SKM-1 (cell line): Measurements from ENCODE around the gene DNAJC5.
"Not testable (repeated sequence)": the region's sequence is repeated elsewhere in the genome, so short reads cannot be mapped to it uniquely, and the experiment has no call there.

Experiments used
- DNase-seq: peaks from one replicate; lab custom pipeline; 2025; ENCODE audit not compliant: unreplicated experiment; lab: John Stamatoyannopoulos, UW

DNAJC5 gene, protein sequence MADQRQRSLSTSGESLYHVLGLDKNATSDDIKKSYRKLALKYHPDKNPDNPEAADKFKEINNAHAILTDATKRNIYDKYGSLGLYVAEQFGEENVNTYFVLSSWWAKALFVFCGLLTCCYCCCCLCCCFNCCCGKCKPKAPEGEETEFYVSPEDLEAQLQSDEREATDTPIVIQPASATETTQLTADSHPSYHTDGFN

DNA sequence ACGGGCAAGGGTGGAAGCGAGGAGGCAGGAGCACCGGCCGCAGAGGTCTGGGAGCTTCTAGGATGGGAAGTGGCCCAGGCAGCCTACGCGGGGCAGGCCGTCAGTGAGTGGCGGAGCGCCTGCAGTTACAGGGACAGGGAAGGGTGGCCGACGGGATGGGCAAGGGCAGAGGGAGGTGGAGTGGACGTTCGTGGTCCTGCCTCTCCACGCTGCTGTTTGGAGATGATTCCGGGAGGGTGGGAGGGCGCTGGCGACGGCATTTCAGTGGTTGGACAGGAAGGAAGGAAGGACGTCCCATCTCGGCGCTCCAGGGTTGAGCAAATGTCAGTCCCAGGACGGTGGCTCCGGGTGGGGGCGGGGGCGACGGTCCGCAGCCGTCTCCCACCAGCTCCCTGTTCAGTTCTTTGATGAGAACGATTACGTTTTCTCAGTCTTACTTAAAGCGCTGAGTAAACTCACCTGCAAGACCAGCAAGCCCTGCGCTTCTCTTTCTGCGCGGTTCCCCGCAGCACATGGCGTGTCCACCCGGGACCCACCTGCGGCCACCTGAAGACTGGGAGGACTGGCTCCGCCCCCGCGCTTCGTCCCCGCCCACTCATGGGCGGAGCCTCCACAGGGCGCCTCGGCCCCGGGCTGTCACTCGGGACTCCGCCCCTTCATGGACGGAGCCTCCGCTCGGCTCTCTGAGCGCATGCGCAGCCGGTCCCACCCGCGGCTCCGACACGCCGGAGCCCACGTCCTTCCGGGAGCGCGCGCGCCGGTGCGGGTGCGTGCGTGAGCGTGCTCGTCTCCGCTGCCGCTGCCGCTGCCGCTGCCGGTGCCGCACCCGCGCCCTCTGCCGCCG is at the start of gene DNAJC5:
Gene DNAJC5 (plus strand): TSS at position 769 of the 844 bp plus-strand sequence. CDS start 33,220 bp downstream, outside the sequence.
- peak; percentile 88 for DNase-seq

DNA sequence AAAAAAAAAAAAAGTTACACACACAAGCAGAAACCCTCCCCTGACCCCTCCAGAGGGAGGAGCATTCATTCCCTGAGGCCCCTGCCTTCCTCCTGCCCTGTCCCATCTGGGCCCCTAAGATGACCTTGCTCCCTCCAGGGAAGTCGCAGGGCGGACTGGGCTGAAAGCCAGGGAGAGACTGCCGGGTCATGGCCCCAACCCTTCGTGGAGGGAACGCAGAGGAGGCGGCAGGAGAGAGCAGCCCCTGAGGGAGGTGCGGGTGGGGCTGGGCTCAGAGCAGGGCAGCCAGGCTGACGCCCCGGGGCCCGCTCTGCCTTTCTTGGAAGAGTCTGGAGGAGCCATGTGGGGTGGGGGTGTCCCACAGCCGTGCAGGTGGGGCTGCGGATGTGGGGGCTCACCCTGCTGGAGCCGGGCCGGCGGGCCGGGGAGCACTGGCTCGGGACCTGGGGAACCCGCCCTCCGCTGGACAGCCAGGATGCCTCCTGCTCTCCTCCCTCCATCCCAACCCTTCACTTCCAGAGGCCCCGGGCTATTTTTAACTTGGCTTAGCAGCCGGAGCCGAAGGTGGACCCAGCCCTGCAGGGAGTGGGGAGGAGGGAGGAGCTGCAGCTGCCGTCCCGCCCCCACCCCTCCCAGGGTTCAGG is 48.7 kb upstream of the DNAJC5 start:
- DNase-seq = no peak

DNA sequence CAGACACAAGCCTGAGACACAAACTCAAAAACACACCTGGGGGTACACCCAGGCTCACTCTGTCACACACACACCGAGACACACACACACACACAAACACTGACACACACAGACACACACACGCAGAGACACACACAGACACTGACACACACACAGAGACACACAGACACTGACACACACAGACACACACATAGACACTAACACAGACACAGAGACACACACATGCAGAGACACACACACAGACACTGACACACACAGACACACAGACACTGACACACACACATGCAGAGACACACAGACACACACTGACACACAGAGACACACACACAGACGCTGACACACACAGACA is 48.1 kb upstream of the DNAJC5 start:
- no peak for DNase-seq

DNA sequence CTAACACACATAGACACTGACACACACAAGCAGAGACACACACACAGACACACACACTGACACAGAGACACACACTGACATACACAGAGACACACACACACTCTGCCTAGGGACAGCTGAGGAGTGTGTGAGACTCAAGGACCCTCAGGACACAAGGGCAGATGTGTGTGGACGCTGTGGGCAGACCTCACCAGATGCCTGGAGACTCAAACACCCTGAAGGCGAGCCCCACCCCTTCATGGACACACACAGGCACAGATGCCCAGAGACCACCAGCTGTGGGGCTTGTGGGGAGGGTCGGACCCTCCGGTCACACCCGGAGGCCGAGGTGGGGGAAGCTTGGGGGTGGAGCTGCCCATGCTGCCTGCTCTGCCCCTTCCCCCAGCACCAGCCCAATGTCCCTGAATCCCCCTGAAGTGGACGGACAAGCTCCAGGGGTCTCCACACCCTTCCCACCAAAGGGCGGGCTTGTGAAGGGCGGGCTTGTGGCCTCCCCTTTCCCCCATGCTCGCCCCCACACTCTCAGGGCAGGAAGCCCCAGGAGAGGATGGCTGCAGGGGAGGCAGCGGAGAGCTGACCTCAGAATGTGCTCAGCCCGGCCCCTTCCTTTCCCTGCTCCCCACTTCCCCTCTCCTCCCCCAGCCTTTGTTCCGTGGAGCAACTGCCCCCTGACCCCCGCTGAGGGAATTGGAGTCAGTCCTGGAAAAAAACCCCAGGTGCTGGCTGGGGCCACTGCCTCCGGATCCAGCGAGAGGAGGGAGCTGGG is 47.5 kb upstream of the DNAJC5 start:
- DNase-seq = no peak

DNA sequence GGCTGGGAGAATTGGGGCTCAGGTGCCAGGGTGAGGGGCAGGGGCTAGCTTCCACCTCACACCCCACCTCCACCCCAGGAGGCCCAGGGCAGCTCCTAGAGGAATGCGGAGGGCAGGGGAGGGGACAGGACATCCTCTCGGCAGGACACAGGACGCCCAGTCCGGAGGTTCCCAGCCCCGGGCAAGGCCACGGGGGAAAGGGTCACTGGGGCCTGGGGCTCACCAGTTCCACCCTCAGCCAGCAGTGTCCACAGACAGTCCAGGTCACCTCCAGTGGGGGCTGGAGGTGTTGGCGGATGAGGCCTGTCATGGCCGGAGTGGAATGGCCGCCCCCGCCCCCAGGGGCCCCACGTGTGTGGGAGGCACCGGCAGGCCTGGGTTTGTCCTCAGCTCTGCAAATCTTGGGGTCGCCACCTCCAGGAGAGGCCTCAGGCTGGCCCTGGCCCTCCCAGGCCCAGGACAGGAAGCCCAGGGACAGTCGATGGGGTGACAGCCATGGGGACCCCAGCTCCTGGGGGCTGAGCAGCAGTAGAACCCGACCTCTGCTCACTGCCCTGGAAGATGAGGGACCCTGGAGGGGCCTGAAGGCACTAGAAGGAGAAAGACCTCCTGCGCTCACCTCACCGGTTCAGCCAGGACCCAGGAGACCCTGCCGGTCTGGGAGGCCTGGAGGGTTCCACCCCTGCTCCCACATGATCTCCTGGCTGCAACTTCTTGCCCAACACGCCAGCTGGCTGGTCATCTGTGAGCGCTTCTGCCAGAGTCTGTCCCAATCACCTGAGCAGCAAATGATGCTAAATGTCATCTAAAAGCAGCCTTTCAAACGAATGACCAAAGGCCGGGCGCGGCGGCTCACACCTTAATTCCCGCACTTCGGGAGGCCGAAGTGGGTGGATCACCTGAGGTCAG is 46.7 kb upstream of the DNAJC5 start:
- no peak for DNase-seq

DNA sequence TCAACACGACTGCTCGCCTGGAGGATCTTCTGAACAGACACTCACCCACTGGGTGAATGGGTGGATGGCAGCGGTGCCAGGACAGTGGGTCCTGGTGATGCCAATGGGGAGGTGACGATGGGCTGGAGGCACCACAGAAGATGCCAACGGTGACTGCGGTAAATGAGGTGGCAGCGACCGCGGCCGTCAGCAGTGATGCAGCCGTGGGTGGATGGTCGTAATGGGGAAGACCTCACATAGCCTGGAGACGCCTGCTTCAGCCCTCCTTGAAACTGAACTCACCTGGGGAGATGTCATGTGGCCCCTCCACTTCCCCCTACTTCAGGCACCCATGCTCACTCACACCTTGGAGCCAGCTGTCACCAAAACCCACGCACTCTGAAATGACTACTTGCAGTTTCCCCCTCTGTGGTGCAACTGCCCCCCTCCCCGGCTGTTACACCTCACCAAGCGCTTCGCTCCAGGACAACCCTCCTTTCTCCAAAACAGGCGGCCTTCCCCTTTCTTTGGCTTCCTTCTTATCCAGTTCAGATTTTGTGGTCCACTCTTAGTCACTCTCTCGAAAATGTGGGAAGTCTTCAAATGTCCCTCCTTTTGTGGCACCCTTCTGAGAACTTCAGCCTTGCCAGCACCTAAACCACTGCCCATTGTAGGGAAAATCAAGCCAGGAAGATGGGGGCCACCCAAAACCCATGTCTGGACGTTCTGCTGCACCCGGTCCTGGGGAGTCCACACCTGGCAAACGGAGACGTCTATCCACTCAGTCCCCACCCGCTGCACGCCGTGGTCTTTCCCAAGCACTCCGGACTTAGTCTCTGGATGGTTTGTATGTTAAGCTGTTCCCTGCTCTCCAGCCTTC is 44.0 kb upstream of the DNAJC5 start:
- no peak for DNase-seq

DNA sequence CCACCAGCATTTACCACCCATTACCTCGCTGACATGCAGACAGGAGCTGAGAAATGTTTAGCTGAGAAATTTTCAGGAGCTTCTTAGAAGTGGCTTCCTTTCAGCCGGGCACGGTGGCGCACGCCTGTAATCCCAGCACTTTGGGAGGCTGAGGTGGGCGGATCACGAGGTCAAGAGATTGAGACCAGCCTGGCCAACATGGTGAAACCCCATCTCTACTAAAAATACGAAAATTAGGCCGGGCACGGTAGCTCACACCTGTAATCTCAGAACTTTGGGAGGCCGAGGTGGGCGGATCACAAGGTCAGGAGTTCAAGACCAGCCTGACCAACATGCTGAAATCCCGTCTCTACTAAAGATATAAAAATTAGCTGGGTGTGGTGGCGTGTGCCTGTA is 43.4 kb upstream of the DNAJC5 start:
- DNase-seq = not testable (repeated sequence)

DNA sequence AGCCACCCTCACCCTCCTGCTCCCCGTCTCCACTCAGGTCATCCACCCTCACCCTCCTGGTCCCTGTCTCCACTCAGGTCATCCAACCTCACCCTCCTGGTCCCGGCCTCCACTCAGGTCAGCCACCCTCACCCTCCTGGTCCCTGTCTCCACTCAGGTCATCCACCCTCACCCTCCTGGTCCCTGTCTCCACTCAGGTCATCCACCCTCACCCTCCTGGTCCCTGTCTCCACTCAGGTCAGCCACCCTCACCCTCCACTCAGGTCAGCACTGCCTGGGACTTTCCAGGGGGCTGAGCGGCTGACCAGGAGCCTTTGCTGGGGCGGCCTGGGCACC is 41.2 kb upstream of the DNAJC5 start:
- not testable (repeated sequence) for DNase-seq

DNA sequence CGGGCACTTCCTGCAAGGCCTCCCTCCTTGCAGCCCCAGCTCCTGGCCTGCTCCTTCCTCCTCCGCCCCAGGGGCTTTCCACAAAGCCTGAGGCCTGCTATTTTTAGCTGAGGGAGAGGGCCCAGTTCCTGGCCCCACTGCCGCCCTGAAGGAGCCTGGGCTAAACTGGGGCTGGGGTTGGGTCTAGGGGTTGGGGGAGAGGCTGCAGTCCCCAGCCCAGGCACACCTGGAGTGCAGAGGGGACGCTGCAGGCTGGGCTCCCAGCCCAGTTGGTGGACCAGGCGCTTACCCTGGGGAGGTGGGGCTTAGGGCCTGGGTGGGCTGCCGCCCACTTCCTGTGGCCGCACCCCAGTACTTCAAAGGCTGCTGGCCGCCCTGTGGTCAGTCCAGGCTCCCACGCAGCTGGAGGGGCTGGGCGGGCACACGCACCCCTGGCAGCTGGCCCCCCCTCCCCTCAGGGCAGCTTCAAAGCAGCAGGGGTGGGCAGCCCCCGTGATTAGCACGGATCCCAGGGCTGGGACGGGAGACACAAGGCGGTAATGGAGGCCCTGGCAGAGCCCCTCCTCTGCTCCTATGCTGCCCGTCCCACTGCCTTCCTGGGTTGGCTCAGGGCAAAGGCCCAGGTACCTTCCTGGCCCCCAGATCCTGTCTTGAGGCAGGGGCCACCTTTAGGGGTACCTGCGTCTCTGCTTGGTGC is 40.7 kb upstream of the DNAJC5 start:
- DNase-seq = no peak

DNA sequence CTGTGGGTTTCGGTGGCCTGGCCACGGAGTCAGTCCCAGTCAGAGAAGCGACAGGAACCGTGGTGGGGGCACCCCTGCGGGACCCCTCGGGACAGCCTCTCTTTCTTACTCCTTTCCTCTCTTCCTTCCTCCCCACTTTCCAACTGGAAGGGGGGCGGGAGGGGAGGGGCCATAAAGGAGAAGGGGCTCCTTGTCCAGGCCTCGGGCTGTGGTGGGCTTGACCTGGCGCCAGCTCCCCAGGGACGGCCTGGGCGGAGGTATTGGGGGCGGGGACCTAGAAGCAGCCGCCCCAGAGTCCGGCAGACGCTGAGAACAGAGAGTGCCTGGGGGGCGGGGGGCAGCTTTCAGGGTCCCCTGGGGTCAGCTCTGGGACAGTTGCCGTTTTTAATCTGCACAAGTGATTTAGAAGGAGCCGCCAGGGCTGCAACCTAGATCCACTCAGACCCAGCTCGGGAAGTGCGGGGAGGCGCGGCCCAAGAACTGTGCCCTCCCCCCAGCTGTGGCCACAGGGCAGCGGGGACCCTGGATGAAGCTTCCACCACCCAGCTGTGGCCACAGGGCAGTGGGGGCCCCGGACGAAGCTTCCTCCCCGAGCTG is 40.1 kb upstream of the DNAJC5 start:
- no peak for DNase-seq

DNA sequence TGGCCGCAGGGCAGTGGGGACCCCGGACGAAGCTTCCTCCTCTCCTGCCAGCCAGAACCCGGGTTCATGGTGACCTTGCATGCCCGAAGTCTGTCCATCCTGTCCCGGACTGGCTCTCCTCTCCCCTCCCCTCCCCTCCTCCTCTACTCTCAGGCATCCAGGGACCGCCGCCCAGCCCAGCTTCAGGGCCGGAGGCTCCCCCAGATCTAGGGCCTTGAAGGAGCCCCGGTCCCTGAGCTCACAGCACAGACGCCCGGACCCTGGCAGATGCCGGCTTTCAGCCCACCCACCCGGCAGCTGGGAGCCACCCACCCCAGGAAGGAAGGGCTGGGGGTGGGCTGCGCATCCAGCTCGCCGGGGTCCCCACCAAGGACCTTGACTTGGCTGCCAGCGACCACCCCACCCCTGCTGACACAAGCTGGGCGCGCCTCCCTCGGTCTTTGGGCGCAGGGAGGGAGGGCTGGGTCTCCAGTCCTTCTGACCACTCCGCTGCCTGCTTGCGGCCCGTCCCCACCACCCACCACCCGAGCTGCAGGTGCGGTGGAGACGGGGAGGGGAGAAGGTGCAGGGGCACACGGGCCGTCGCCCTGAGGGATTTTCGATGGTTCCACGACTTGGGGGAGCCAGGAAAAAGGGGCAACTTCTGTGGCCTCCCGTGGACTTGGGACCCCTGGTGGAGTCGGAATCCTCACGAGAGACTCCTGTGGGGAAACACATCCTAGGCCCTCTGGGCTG is 39.4 kb upstream of the DNAJC5 start:
- no peak for DNase-seq

DNA sequence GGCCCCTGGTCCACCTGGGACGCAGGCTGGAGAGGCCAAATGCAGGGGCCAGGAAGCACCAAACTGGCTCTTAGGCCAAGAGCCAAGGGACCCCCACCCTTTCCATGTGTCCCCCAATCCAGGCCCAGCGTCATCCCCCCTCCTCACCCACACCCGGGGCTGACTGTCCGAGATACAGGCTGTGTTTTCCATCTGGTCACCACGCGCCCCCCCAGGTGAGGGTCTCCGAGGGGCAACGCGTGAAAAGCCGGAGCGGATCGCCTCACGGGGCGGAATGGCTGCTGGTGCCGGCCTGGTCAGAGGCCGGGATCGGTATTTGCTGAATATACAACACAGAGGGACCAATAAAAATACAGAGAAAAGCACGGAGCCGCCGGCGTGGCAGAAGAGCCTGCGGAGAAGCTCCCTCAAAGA is 38.8 kb upstream of the DNAJC5 start:
- DNase-seq = no peak

DNA sequence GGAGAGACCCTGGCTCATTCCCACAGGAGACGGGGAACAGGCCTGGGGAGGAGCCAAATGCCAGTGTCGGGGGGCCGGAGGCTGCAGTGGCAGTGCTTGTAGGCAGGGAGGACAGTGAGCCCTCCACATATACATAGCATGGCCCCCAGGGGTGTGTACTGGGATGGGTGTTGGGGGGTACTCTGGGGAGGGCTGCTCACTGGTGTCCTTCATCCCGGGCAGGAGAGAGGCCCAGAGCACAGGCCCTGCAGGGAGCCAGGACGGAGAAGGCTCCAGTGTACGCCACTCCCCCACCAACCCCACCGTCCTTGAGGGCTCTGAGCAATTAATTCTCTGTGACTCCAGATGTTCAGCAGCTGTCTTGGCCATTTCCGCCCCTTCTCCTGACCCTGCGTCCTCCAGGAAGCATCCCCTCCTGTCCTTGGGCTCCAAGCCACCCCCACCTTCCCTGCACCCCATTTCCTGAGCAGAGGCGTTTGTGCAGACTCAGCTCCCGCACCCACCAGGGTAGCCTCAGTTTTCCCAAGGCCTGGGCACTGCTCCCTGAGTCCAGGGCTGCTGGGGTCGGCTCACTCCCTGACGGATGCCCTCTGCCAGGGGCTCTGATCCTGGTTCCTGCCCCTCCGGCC is 37.0 kb upstream of the DNAJC5 start:
- DNase-seq = no peak

DNA sequence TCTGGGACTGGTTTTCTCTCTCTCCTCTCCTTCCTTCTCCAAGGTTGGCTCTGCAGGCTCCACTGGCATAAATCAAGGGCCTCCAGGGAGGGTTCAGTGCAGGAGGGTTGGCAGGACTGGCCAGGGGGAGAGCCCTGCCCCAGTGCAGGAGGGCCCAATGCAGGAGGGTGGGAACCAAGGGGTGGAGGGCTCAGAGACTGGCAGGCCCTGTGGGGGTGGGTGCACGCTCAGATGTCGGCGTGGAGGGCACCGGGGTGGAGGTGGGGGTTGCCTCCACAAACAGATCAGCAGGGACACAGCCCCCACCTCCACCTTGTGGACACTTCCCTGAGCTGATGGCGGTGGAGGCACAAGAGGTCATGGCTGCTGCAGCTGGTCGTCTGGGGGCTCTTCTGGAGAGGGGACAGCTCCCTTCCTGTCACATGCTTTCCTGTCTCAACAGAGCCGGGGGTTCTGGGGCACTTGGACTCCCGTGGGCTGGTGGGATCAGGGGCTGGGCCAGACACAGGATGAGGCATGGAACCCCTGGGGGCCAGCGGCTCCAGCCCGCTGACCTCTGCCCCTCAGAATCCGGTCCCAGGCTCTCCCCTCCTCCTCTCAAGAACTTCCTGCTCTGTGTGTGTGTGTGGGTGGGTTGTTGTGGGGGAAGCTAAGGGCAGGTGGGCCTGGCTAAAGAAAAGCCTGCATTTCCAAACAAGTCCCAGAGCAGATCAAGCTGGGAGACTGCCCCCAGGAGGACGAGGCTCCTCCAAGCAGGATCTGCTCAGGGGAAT is 36.3 kb upstream of the DNAJC5 start:
- DNase-seq = no peak

DNA sequence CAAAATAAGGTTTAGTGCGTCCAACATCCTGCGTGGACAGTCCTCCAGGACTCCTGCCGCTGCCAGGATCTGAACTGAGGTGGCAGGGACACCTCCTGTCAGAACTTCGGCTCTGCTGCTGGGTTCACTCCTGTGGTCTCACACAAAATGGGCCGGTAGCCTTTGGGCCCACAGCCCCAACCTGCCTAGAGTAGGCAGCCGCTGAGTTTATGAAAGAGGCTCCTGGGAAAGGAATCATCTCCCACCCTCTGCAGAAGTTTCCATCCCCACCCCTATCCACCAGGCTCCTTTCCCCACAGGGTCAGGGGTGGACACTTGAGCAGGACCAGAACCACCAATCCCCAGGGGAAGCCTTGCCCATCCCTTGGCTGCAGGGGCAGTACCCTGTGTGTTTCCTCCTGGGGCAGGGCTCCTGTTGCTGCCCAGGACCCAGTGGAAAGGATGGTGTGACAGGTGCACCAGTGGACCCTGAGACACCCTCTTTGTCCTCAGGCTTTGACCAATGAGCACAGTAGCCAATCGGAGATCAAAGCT is 35.7 kb upstream of the DNAJC5 start:
- DNase-seq = no peak

DNA sequence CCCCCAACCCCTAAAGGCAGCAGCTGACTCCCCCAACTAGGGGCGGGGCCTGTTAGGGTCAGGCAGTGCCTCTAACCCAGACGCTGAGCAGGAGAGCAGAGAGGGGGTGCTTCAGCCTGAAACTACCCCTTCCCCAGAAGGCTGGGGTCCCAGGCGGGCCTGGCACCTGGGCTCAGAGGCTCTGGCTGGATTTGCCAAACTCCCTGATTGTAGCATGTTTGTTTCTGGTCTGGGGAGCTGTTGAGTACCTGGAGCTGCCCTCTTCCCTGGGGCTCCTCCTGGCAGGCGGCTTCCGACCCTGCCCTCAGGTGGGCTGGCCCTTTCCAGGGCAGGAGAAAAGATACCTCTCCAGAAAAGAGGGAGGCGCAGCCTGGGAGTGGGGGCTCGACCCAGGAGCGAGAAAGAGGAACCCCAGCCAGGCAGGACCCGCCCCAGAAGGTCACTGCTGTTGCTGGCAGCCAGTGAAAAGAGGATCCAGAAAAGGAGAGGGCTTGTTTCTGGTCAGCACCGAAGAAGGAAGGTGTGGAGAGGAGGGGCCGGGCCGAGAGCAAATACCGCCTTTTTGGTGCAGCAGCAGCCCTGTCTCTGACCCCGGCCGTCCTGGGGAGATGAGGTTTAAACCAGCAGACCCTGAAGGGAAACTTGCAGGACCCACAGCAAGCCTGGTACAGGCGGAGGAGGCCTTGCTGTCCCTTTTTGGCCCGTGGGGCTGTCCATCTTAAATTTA is 34.4 kb upstream of the DNAJC5 start:
- peak; percentile 65 for DNase-seq
